Thyroid gland (tissue), 4 donors: ENCODE data around the gene PTPRU. TPM values are rescaled to one million over a fixed set of nuclear protein-coding genes. Genes with fewer than 3 reads are reported as not detected.

Experiments used
- DNase-seq, 2 donors: peaks; one replicate each; pipeline ENCODE4 v3.0.0-alpha.2; 2019
- H3K27ac ChIP-seq, 3 donors: fragments of 200-600 bp; sonication (generic); 1 replicate in 2 of 3; 2 replicates in 1 of 3; pipeline ENCODE4 v1.5.1; 2016 to 2019; ENCODE audit warnings: mild to moderate bottlenecking in 1 of 3, moderate library complexity in 1 of 3
- H3K27me3 ChIP-seq: fragments of 200-600 bp; sonication (generic); one replicate; pipeline ENCODE4 v1.5.1; 2019
- H3K36me3 ChIP-seq, 2 donors: fragments of 200-600 bp; sonication (generic); one replicate each; pipeline ENCODE4 v1.5.1; 2016 to 2019
- H3K4me1 ChIP-seq, 2 donors: fragments of 200-600 bp; sonication (generic); one replicate each; pipeline ENCODE4 v1.5.1; 2017 to 2019
- H3K4me3 ChIP-seq, 3 donors: fragments of 200-600 bp; sonication (generic); replicated peaks in 1 of 3; 1 replicate in 2 of 3; 2 replicates in 1 of 3; pipeline ENCODE4 v1.5.1; 2016; ENCODE audit warnings: mild to moderate bottlenecking in 1 of 3
- H3K9me3 ChIP-seq: fragments of 200-600 bp; sonication (generic); one replicate; pipeline ENCODE4 v1.5.1; 2017
- CTCF ChIP-seq, 6 experiments: fragments of 200-600 bp in 3 of 6; fragments of 450-650 bp in 3 of 6; sonication (generic) in 3 of 6; IDR thresholded peaks; one replicate each; pipeline ENCODE4 v1.5.1; 2016 to 2019; ENCODE audit warnings: antibody characterized with exemption in 6 of 6, mild to moderate bottlenecking in 2 of 6, inconsistent platforms in 1 of 6, moderate library complexity in 1 of 6
- POLR2A ChIP-seq, 2 donors: fragments of 450-650 bp; IDR thresholded peaks; one replicate each; pipeline ENCODE4 v1.6.1; 2017; ENCODE audit warnings: antibody characterized with exemption in 2 of 2, mild to moderate bottlenecking in 2 of 2, moderate library complexity in 1 of 2
- WGBS, 2 donors: methylation state at CpG; one replicate each; pipeline ENCODE4 v1.1.5; 2017; 5-methylcytosine and 5-hydroxymethylcytosine counted together
- intact Hi-C: fragments of 100-400 bp; cut with DNase I; formaldehyde crosslinking; loops from one replicate; pipeline ENCODE4 v1.15.1; 2023
- total RNA-seq, 4 donors: library from RNA; depleted of rRNA; stranded (reverse); fragments of >200 nt; gene quantifications; one replicate each; pipeline ENCODE4 v1.2.3, GENCODE V29; 2016

PTPRU gene
- total RNA-seq, 4 donors from 2014 or later, result 12.4 to 30.0 (median 17.9) TPM

- Histone ChIP-seq H3K27ac (peak overlapping the region; percentile 82 to 99 (median 85)), H3K36me3 (peaks cover 0 to 6% of the 10 kb centered on the region in 2 donors), H3K9me3 (no peaks in the 10 kb centered on the region), H3K27me3 (no peaks in the 10 kb centered on the region), H3K4me3 (no peak overlapping the region), H3K4me1 (peaks cover 10 to 14% of the 10 kb centered on the region in 2 donors)
- no peak for DNase-seq
- WGBS, 2 donors, result 90 to 91% methylated on average over 6 of the region's 6 CpGs
- TF ChIP-seq POLR2A (IDR thresholded peaks at IDR 0.05), result no peak
- no peak for TF ChIP-seq CTCF (IDR thresholded peaks at IDR 0.05)
- intact Hi-C loops, result loop anchor here (2.0 to 10.0 kb wide), 3 partner anchors 167 to 417 kb away; no protein-coding TSS in a partner anchor
These were observed 34.7 kb upstream of the PTPRU start for GRCh38 chr1:29201595-29202051.

- WGBS, 2 donors, result 33 to 50% methylated on average over 1 of the region's 1 CpG
- Histone ChIP-seq H3K27ac (peak overlapping the region; percentile 82 to 99 (median 85)), H3K27me3 (no peaks in the 10 kb centered on the region), H3K4me1 (peaks cover 10 to 13% of the 10 kb centered on the region in 2 donors), H3K4me3 (no peak overlapping the region), H3K36me3 (peaks cover 0 to 6% of the 10 kb centered on the region in 2 donors), H3K9me3 (no peaks in the 10 kb centered on the region)
- DNase-seq, result peak; percentile 54 to 57
- intact Hi-C loops, result loop anchor here (2.0 to 10.0 kb wide), 3 partner anchors 167 to 417 kb away; no protein-coding TSS in a partner anchor
- TF ChIP-seq POLR2A (IDR thresholded peaks at IDR 0.05), result no peak
- TF ChIP-seq CTCF (IDR thresholded peaks at IDR 0.05), result no peak
These were observed 34.3 kb upstream of the PTPRU start for GRCh38 chr1:29202053-29202452.

GRCh38 chr1:29202584-29203340 lies 33.6 kb upstream of the PTPRU start:
- H3K27ac ChIP-seq, result peak overlapping the region; percentile 82 to 99 (median 85)
- no peaks in the 10 kb centered on the region for H3K9me3 ChIP-seq
- no peaks in the 10 kb centered on the region for H3K27me3 ChIP-seq
- TF ChIP-seq POLR2A (IDR thresholded peaks at IDR 0.05) (peak in 1 of 2 donors; percentile 50), CTCF (IDR thresholded peaks at IDR 0.05) (peak; percentile 77 to 97 (median 94))
- no peak overlapping the region for H3K4me3 ChIP-seq
- H3K4me1 ChIP-seq, result peaks cover 10 to 13% of the 10 kb centered on the region in 2 donors
- 26 to 28% methylated on average over 14 of the region's 14 CpGs for WGBS, 2 donors
- DNase-seq, result peak; percentile 96 to 98
- peaks cover 0 to 6% of the 10 kb centered on the region in 2 donors for H3K36me3 ChIP-seq
- intact Hi-C loops, result loop anchor here (2.0 to 10.0 kb wide), 3 partner anchors 168 to 418 kb away; no protein-coding TSS in a partner anchor

GRCh38 chr1:29208442-29208841 lies 27.9 kb upstream of the PTPRU start:
- WGBS, 2 donors, result 76 to 83% methylated on average over 4 of the region's 4 CpGs
- intact Hi-C loops, result loop anchor here (10.0 kb wide), 2 partner anchors 174 to 424 kb away; no protein-coding TSS in a partner anchor
- H3K27me3 ChIP-seq, result no peaks in the 10 kb centered on the region

More at GRCh38 chr1:29208442-29208841, 27.9 kb upstream of the PTPRU start:
- no peak overlapping the region for H3K27ac ChIP-seq
- DNase-seq, result no peak
- H3K4me3 ChIP-seq, result no peak overlapping the region
- H3K9me3 ChIP-seq, result no peaks in the 10 kb centered on the region
- TF ChIP-seq POLR2A (IDR thresholded peaks at IDR 0.05) (no peak), CTCF (IDR thresholded peaks at IDR 0.05) (no peak)
- H3K4me1 ChIP-seq, result no peaks in the 10 kb centered on the region
- peaks cover 4 to 11% of the 10 kb centered on the region in 2 donors for H3K36me3 ChIP-seq
